NCI-H446 (cell line): ENCODE measurements around the gene MTFP1.
"Not testable (repeated sequence)": the region's sequence is repeated elsewhere in the genome, so short reads cannot be mapped to it uniquely, and the experiment has no call there.

Experiments used
- DNase-seq, 2 experiments: peaks; one replicate each; lab custom pipeline; 2025; lab: John Stamatoyannopoulos, UW

MTFP1 gene

GRCh38 chr22:30425616-30426387, at the start of gene MTFP1:
Gene MTFP1 (plus strand): TSS chr22:30425768. CDS start chr22:30425880, 112 bp downstream.
- DNase-seq, result peak in 1 of 2 experiments; percentile 80

DNA sequence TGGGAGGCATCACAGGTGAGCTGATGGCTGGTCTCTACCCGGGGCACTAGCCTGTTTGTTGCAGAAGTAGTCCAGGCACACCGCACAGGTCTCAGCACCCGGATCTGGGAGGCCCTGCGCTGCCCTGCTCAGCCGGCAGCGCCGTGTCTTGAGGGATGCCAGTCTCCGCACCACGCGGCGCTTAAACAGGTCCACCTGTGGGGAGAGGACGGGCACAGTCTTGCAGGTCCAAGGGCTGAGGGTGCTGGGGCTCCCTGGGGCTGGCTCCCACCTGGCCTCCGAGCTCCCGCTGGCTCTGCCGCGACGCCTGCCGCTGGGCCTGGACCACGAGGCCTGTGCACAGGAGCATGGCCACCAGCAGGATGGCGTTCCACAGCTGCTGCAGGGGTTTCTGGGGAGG, 45.6 kb upstream of the MTFP1 start:
- DNase-seq, result no peak

DNA sequence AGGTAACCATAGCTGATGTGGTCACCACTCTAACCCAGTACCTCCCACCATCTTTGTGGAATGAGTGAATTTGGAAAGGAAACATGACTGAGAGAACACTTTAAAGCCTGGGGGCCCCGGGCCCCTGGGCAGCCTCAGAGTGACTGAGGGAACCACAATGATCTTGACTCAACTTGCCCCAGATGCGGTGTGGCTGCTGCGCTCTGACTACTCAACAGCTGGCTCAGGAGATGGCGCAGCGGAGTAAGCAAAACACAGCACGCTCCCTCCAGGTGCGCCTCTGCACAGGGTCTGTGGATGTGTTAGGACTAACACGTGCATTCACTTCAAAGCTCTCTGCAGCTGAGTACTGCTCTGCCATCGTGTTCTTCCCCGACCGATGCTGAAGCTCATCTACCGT, 44.3 kb upstream of the MTFP1 start:
- DNase-seq, result no peak

- DNase-seq, result no peak
Measured at GRCh38 chr22:30382340-30382739, 43.2 kb upstream of the MTFP1 start.

DNA sequence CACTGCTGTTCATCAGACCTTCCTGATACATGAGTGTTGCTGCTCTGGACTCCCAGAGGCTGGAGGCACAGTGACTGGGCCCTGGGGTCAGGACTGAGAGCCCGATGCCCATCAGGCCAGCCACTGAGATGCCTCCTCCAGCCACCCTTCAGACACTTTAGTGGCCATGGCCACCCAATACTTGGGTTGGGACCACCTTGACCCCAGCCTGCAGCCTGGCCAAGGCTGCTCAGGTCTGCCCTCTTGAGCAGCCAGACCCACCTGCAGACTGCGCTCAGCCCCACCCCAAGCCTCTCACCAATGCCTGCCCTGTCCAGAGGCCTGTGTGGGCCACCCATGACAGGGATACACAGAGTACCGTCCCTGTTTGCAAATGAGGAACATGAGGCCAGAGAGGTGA, 42.5 kb upstream of the MTFP1 start:
- DNase-seq, result no peak

DNA sequence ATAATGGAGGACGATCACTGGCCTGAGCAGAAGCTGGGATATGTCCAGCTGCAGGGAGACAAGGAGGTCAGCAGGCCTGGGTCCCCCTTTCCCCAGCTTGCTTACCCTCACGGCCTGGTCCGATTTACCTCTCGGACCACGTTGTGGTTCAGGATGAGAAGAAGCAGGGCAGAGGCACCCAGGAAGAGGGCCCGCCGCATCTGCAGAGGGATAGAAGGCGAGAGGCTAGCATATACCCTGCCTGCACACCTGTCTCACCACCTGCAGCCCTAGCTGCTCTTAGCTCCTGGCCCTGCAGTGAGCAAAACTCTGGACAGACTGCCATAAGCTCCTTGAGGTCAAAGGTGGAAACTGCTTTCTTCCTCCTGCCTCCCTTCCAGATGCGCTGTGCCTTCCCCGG, 39.6 kb upstream of the MTFP1 start:
- no peak for DNase-seq

GRCh38 chr22:30386608-30386959, 39.0 kb upstream of the MTFP1 start:
- DNase-seq, result no peak

DNA sequence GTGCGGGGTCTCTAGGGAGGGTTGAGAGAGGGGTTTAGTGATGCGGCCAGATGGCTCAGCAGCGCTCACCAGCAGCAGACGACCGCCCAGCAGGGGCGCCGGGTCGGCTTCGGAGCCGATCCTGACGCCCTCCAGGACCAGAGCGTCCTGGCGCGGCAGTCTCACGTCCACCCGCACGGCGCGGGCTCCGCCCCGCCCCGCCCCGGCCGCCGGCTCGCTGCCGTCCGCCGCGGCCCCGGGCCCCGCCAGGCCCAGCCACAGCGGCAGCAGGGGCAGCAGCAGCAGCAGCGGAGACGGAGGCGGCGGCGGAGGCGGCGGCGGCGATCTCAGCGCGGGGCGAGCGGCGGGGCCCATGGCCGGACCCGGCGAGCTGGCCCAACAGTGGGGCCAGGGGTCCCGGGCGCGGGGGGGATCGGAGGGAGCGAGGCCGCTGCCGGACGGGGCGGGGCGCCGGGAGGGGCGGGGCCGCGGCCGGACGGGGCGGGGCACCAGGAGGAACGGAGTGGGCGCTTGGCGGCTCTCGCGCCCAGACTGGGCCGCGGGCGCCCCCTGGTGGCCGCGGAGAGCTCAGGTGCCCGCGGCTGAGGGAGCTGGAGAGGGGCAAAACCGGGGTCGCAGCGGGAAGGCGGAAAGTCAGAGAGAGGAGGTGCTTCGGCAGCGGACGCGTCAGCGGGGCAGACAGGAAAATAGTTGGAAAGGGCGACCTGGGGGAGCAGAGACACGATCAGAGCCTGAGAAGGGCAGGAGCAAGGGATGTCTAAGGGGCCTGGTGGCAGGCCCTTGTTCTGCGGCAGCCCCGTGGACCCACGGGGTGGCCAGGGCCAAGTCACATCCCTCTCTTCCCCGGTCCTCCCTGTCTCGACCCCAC, 38.4 kb upstream of the MTFP1 start, which contains the start of gene RNF215:
RNF215 (minus strand) TSS at position 452 of the 868 bp plus-strand sequence; CDS start at position 354, 98 bp downstream.
- peak in 1 of 2 experiments; percentile 92 for DNase-seq

- peak; percentile 10 to 44 for DNase-seq
Measured at GRCh38 chr22:30390974-30391691, 34.4 kb upstream of the MTFP1 start.

GRCh38 chr22:30392661-30393321, 32.8 kb upstream of the MTFP1 start:
- no peak for DNase-seq

DNA sequence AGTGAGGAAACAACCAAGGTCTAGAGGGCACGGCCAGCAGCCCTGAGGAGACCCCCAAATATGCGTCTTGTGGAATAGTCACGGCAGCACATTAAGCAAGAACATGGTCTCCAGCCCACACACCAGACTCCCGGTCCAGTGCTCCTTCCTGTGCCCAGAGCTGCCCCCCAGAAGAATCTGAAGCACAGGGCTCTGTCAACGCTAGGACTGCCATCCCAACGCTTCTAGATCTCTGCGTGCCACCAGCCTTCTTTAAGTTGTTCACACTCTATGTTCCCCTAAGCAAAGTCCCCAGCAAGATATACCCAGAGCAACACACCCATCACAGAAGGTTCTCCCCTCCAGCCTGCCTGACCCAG, 32.3 kb upstream of the MTFP1 start:
- no peak for DNase-seq

DNA sequence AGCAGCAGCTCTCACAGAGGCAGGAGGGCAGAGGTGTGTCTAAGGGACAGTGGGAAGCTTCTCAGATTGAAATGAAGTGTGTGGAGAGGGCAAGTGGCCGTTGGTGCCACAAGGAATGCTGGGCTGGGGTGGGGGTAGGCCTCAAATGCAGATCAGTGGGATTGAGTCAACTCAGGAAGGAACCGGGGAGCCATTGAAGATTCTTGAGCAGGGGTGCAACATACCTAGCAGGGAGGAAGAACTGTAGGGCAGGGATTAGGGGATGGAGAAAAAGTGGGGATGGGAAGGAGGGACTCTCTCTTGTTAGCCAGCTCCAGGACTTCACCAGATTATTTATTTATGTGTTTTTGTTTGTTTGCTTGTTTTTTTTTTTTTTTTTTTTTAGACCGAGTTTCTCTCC, 31.7 kb upstream of the MTFP1 start:
- DNase-seq, result no peak

DNA sequence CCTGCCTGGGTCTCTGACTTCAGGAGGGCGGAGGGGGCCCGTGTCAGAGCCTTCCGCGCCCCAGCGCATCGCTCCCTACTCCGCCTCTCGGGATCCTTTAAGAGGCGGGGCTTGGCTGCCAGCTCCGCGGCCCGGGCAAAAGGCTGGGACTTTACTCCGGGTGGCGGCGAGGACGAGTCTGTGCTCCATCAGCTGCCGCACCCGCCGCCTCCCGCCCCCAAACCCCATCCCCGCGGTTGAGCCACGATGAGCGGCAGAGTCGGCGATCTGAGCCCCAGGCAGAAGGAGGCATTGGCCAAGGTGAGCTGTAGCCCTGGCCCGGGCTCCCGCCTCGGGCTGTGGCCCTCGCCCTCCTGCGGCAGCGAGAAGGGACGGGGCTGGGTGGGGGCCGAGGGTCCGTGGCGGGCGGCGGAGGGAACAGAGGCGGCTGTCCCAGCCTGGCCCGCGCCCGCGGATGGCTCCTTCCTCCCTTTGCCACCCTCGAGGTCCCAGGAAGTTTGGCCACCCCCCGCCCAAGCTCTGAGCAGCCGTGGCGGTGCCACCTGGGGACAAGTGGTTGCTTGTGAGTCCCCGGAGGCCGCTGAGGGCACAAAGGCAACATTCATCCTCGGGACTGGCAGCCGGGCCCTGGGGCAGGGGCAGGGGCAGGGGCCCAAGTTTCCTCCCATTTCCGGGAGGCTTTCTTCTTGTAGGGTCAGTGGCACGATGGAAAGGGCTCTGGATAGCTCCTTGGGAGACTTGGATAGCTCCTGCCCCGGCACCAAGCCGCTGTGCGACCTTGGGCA, 28.5 kb upstream of the MTFP1 start, which contains the start of gene SEC14L2:
SEC14L2 (plus strand) TSS at position 148 of the 785 bp plus-strand sequence; CDS start at position 247, 99 bp downstream.
- DNase-seq, result peak; percentile 23 to 74

DNA sequence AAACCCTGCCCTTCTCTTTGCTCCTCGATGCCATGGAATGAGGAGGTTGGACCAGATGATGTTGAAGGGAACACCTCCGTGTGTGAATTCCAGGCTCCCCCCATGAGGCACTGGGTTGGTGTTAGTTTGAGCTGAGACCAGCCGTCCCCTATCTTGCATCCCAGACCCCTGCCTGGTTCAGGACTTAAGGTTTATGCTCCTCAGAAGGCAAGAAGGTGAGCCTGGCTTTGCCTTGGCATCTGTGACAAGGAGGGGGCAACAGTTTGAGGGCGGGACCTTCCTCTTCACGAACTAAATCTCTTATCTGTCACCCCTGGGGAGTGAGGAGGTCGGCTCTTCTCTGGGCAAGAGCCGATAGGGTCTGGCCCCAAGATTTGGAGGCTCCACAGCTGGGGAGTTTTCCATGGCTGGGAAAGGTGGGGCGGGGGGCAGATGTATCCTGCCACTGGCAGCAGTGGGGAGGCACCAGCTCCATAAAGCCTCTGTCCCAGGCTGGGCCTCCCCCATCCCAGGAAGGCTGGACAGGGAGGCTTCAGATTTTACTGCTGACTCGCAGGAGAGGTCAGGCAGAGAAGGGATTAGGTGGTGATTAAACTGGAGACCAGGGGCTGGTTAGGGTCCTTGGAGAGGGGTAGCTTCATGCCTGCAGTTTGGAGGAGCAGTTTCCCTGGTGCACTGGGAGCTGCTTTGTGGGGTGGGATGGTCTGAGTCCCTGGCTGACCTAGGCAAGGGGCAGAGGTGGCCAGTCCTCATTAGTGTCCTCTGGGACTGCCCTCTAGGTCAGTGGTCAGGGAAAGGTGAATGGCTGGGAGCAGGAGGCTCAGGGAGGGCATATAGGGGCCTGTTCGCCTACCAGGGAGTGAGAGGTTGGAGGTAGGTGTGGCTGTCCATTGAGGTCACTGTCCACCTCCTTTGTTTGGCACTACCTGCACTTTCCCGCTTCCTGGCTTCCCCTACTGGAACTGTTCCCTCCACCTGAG, 27.6 kb upstream of the MTFP1 start:
- no peak for DNase-seq

GRCh38 chr22:30398685-30399680, 26.6 kb upstream of the MTFP1 start:
- no peak for DNase-seq

DNA sequence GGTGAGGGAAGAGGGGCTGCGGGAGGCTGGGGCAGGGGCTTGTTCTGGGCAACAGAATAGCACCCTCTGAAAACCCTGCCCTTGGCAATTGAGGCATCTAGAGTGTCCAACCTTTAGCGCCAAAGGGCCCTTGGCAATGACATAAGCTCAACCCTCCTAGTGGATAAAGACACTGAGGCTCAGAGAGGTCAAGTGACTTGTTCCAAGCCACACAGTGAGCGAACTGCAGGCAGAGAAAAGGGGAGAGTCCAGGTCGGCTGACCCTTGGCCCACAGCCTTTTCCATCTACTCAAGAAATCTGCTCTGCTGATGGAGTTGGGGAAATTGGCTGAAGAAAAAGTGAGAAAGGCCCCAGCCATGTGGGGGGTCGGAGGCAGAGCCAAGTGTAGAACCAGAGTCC, 25.9 kb upstream of the MTFP1 start:
- no peak for DNase-seq

DNA sequence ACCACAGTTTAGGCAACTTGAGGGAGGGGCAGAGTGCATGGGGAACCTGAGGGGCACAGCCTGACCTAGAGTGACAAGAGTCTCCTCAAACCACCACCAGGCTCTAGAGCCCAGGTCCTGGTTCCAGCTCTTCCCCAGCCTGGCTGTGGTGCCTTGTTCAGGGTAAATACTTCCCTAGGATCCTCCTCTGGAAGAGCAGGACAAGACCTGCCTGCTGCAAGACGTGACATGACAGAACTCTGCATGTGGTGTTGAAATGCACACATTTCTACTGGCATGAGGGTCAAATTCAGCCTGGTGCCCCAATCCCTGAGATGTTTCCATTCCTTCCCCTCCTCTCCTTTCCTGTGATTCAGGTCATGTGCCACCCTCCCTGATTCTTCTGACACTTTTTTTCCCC, 25.4 kb upstream of the MTFP1 start:
- DNase-seq, result no peak

GRCh38 chr22:30401024-30401423, 24.5 kb upstream of the MTFP1 start:
- DNase-seq, result not testable (repeated sequence)
